Measurements from ENCODE around the gene BRMS1.
"Not testable (repeated sequence)": the region's sequence is repeated elsewhere in the genome, so short reads cannot be mapped to it uniquely, and the experiment has no call there.

BRMS1 gene

DNA sequence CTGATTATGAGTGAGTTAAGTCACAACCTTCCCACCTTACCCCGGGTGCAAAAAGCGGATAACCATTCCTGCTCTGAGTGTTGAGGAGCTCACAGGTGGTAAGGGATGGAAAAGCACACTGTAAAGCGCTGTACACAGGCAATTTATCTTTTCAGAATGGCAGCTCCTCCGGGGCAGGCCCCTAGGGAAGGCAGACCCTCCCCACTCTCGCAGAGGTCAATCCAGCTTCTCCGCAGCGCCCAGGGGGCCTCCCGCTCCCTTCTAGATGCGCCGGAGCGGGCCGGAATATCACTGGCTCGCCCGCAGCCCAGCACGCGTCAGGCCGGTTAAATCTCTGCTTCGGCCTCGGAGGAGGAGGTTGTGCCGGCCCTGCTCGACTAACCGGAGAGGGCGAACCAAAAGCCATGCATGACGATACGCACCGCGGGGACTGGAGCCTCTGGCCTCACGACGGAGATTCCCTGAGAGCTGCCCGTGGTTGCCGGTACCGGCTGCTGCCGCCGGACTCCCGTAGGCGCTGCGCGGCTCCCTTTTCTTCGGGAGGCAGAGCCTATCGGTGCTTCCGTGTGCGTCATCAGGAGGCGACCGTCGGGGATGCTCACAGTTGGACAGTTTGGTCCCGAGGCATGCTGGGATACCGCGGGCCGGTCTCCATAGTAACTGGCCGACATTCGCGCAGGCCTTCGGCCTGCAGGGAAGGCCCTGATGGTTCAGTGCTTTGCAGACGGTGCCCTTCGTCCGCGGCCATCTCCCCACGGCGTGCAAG is at the start of gene BRMS1:
Gene BRMS1 (minus strand): TSS at position 555 of the 766 bp plus-strand sequence. CDS start 2,870 bp downstream, outside the sequence.
- DNase-seq: peak; percentile 94

DNA sequence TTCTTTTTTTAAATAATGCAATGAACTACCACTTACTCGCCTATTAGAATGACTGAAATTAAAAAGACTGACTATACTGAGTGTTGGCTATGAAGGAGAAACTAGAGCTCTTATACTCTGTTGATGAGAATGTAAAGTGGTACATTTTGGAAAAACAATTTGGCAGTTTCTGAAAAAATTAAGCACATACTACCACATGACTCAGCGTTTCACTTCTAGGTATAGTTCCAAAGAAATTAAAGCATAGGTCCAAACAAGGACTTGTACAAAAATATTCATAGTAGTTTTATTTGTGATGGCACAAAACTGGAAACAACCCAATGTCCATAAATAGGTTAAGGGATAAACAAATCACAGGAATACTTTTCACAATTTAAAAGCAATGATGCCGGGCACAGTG is 49.0 kb upstream of the BRMS1 start:
- no peak for DNase-seq

GRCh38 chr11:66391322-66391721 is 46.4 kb upstream of the BRMS1 start:
- DNase-seq: no peak

GRCh38 chr11:66388780-66389386 is 44.0 kb upstream of the BRMS1 start:
- DNase-seq: peak; percentile 21

- peak; percentile 67 for DNase-seq
Observed at GRCh38 chr11:66386171-66387069, 41.5 kb upstream of the BRMS1 start.

GRCh38 chr11:66384316-66384715 is 39.4 kb upstream of the BRMS1 start:
- not testable (repeated sequence) for DNase-seq

- DNase-seq: not testable (repeated sequence)
Observed at GRCh38 chr11:66380264-66380663, 35.4 kb upstream of the BRMS1 start.

DNA sequence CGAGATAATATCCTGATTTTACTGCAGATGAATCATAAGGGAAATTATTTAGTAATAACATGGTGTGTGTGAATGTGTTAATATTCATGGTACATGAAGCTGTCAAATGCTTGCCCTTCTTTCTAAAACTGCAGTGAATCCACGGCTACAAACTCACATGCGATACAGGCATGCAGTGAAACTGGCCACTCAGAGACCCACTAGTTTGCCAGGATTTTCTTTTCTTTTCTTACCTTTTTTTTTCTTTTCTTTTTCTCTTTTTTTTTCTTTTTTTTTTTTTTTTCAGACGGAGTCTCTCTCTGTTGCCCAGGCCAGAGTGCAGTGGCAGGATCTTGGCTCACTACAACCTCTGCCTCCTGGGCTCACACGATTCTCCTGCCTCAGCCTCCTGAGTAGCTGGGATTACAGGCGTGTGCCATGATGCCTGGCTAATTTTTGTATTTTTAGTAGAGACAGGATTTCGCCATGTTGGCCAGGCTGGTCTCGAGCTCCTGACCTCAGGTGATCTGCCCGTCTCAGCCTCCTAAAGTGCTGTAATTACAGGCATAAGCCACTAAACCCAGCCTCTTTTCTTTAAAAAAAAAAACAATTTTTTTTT is 28.9 kb upstream of the BRMS1 start:
- DNase-seq: not testable (repeated sequence)

- no peak for DNase-seq
Observed at GRCh38 chr11:66373265-66373664, 28.4 kb upstream of the BRMS1 start.

DNA sequence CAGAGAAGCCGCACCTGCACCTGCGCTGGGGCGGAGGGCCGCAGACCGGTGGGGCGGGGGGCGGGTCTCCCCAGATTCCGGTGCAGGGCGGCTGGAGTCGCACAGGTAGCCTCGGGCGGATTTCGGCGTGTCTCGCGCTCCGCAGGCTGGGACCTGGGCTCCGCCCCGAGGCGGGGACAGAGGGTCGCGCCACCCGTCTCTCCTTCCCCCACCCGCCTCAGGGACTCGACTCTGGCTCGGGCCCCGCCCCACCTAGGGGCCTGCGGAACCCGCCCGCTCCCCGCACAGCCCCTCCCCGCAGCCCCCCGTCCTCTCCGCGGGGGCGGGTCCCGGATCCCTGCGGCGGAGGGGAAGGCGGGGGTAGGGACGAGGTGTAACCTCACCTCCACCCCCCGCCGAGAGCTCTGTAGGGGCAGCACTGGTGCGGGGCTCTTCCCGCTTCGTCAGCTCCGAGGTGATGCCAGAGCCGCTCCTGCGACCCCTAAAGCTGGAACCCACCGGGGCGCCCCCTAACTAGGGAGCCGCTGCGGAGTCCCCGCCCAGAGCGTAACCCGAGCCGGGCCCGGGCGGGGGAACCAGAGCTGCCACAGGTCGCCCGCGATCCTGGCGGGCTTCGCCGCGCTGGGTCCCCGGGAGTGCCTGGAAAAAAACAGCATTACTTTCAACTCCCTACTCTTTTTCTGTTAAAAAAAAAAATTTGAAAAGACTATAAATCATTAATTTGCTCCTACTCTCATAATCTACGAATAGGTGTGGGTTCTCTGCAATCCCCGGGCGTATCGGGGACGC is 26.9 kb upstream of the BRMS1 start, which contains the start of gene SLC29A2:
Gene SLC29A2 (minus strand): TSS at position 134 of the 789 bp plus-strand sequence. CDS start 169 bp downstream, outside the sequence.
- DNase-seq: peak; percentile 88

GRCh38 chr11:66369073-66369894 is 24.4 kb upstream of the BRMS1 start:
- no peak for DNase-seq

- no peak for DNase-seq
Observed at GRCh38 chr11:66368484-66368883, 23.6 kb upstream of the BRMS1 start.

- no peak for DNase-seq
Observed at GRCh38 chr11:66367561-66368312, 22.8 kb upstream of the BRMS1 start.

DNA sequence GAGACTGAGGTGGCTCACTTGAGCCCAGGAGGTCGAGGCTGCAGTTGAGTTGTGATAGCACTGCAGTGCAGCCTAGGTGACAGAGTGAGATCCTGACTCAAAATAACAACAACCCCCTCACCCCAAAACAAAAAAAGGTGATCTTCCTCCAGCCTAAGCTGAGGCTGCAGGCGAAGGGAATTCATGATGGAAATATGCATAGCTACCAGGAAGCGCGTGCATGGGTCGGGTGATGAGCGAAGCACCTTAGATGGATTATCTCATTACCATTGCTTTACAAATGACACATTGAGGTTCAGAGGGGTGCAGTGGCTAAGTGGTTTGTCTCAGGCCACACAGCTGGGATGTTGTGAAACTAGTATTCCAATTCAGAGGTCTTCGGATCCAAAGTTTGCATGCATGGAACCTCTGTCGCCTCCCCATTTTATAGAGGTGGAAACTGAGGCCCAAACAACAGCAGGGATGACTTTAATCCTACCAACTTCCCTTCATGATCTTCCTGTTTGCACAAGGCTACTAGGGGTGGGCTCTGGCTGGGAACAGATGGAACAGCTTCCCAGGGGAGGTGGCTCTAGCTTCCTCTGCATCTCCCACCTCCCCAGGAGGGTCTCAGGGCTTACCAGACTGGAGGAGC is 22.1 kb upstream of the BRMS1 start:
- no peak for DNase-seq

- DNase-seq: no peak
Observed at GRCh38 chr11:66365711-66366619, 21.1 kb upstream of the BRMS1 start.

- DNase-seq: no peak
Observed at GRCh38 chr11:66365166-66365565, 20.3 kb upstream of the BRMS1 start.

- DNase-seq: no peak
Observed at GRCh38 chr11:66363805-66364535, 19.1 kb upstream of the BRMS1 start.

GRCh38 chr11:66363187-66363601 is 18.3 kb upstream of the BRMS1 start:
- DNase-seq: no peak
